ENCODE measurements around the gene CHD5. TPM values are rescaled to one million over a fixed set of nuclear protein-coding genes. Genes with fewer than 3 reads are reported as not detected.

Gene CHD5
- total and polyA plus RNA-seq, 2 of the 13 experiments (the other 11 are each of a cell fraction or from before 2014, with no cell fraction given) = 0.02 to 0.21 TPM

GRCh38 chr1:6151291-6151822 is 28.8 kb downstream of the CHD5 start:
- H3K9me3 ChIP-seq (ENCODE audit: low read length) = no peaks in the 10 kb centered on the region
- H3K4me3 ChIP-seq (replicated peaks in 1 of 3; ENCODE audit: insufficient read depth in 1 of 3, low read depth in 2 of 3, low read length in 3 of 3) = no peak overlapping the region
- no peak for ATAC-seq
- H3K4me2 ChIP-seq (ENCODE audit: low read depth, low read length) = no peak overlapping the region
- in situ Hi-C loops (cut with HindIII; ENCODE audit: extremely low pct_ligation_motif_present, low pct_unique_long_range_greater_than_20kb) (no loop called here), intact Hi-C loops (cut with micrococcal nuclease; ENCODE audit: unreplicated experiment) (no loop called here)
- WGBS (ENCODE audit: low lambda C conversion rate) = 18% methylated on average over 5 of the region's 9 CpGs
- H3K36me3 ChIP-seq (replicated peaks in 1 of 2; ENCODE audit: control insufficient read depth in 1 of 2, insufficient read depth in 2 of 2, low read length in 2 of 2) = no peaks in the 10 kb centered on the region
- no peak overlapping the region for H3K9ac ChIP-seq (ENCODE audit: insufficient read depth, low read depth, low read length)
- H3K27me3 ChIP-seq (ENCODE audit: control insufficient read depth in 1 of 2, insufficient read depth in 2 of 2, low read length in 2 of 2) = peaks cover 11 to 79% of the 10 kb centered on the region in 2 experiments; a peak in 4 of 5 replicates
- no peaks in the 10 kb centered on the region for H3K79me2 ChIP-seq (ENCODE audit: insufficient read depth, low read length)
- ChIA-PET CTCF (ENCODE audit: low intra/inter-chr PET ratio, low total read pairs) (no interaction called here), POLR2A (no interaction called here)
- no peak overlapping the region for H3K27ac ChIP-seq (ENCODE audit: extremely low read length, insufficient read depth, low read length)
- FAIRE-seq = no peak
- no peaks in the 10 kb centered on the region for H3K4me1 ChIP-seq (ENCODE audit: insufficient read depth, low read length)
- no TSS peak for BruUV-seq (replicated peaks)
- no peak overlapping the region for H2AFZ ChIP-seq (ENCODE audit: low read length)
- TF ChIP-seq FIP1L1 (IDR thresholded peaks at IDR 0.05; ENCODE audit: borderline replicate concordance, insufficient read depth, low read depth, low read length) (no peak), ZNF451 (CRISPR knock-in tag; IDR thresholded peaks at IDR 0.05) (no peak), SRY (CRISPR knock-in tag; IDR thresholded peaks at IDR 0.05) (no peak), ZNF44 (CRISPR knock-in tag; IDR thresholded peaks at IDR 0.05) (no peak), CAMTA2 (CRISPR knock-in tag; IDR thresholded peaks at IDR 0.05; ENCODE audit: borderline replicate concordance) (no peak), RBM39 (IDR thresholded peaks at IDR 0.05; ENCODE audit: low read depth, low read length, poor library complexity, severe bottlenecking) (no peak), ZBTB10 (CRISPR knock-in tag; IDR thresholded peaks at IDR 0.05; ENCODE audit: borderline replicate concordance) (no peak), KAT7 (CRISPR knock-in tag; IDR thresholded peaks at IDR 0.05; ENCODE audit: borderline replicate concordance) (no peak), ZNF784 (CRISPR knock-in tag; IDR thresholded peaks at IDR 0.05; ENCODE audit: borderline replicate concordance) (no peak), BRF2 (CRISPR knock-in tag; IDR thresholded peaks at IDR 0.05) (no peak), ZNF318 (CRISPR knock-in tag; IDR thresholded peaks at IDR 0.05) (no peak)
- H4K20me1 ChIP-seq (ENCODE audit: insufficient read depth, low read length) = peaks cover 3% of the 10 kb centered on the region; the same call in 1 of the 2 replicates
- no peak for DNase-seq (ENCODE audit: low spot score)

Measured in HepG2 (cell line).